Subcutaneous abdominal adipose tissue (tissue), 5 donors: Measurements from ENCODE around the gene DEFB115.
"Not testable (repeated sequence)": the region's sequence is repeated elsewhere in the genome, so short reads cannot be mapped to it uniquely, and the experiment has no call there.

Experiments
- H3K27ac ChIP-seq: one replicate; pipeline ENCODE4 v1.7.0; 2013; ENCODE audit warnings: low read depth, mild to moderate bottlenecking, inconsistent platforms, low read length, moderate library complexity
- H3K27me3 ChIP-seq, 5 donors: one replicate each; pipeline ENCODE4 v1.7.0; 2013; ENCODE audit warnings: low read length in 5 of 5, inconsistent platforms in 1 of 5; ENCODE audit not compliant: control insufficient read depth in 5 of 5, insufficient read depth in 4 of 5
- H3K36me3 ChIP-seq, 5 donors: one replicate each; pipeline ENCODE4 v1.7.0; 2013; ENCODE audit warnings: low read length in 5 of 5; ENCODE audit not compliant: control insufficient read depth in 5 of 5, insufficient read depth in 5 of 5
- H3K4me1 ChIP-seq, 5 donors: one replicate each; pipeline ENCODE4 v1.7.0; 2013; ENCODE audit warnings: low read length in 5 of 5, mild to moderate bottlenecking in 3 of 5, moderate library complexity in 1 of 5; ENCODE audit not compliant: control insufficient read depth in 5 of 5, insufficient read depth in 5 of 5
- H3K4me3 ChIP-seq, 5 donors: one replicate each; pipeline ENCODE4 v1.7.0; 2013; ENCODE audit warnings: low read length in 5 of 5, low read depth in 1 of 5
- H3K9ac ChIP-seq, 5 donors: one replicate each; pipeline ENCODE4 v1.7.0; 2013; ENCODE audit warnings: low read length in 5 of 5, mild to moderate bottlenecking in 4 of 5, moderate library complexity in 3 of 5
- H3K9me3 ChIP-seq, 5 donors: one replicate each; pipeline ENCODE4 v1.7.0; 2013; ENCODE audit warnings: low read length in 5 of 5; ENCODE audit not compliant: control insufficient read depth in 5 of 5
- donor health status: healthy.
- donor health status: healthy.
- donor health status: healthy.
- donor health status: healthy.
- donor health status: healthy.

The DEFB115 gene, protein sequence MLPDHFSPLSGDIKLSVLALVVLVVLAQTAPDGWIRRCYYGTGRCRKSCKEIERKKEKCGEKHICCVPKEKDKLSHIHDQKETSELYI

GRCh38 chr20:31257364-31257763 lies at the start of gene DEFB115:
Gene DEFB115, plus strand, starts transcription at chr20:31257664. Its CDS starts 0 bp downstream, at chr20:31257664.
- Histone ChIP-seq H3K4me1 (no peaks in the 10 kb centered on the region), H3K9me3 (peaks cover 0 to 6% (median 0%) of the 10 kb centered on the region in 5 donors), H3K27ac (no peak within 1 kb of the TSS), H3K9ac (no peak within 1 kb of the TSS), H3K4me3 (no peak within 1 kb of the TSS), H3K27me3 (no peaks in the 10 kb centered on the region), H3K36me3 (no peaks in the 10 kb centered on the region)

DNA sequence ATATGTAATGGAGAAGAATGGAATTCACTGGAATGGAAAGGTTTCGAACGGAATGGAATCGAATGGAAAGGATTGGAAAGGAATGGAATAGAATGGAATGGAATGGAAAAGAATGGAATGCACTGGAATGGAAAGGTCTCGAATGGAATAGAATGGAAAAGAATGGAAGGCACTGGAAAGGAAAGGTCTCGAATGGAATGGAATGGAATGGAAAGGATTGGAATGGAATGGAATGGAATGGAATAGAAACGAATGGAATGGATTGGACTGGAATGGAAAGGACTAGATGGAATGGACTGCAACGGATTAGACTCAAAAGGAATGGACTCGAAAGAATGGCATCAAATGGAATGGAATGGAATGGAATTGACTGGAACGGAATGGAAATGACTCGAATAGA lies 20.5 kb upstream of the DEFB115 start:
- Histone ChIP-seq H3K27ac (no peak overlapping the region), H3K4me3 (peak overlapping the region in 2 of 5 donors; percentile 3 to 20), H3K36me3 (no peaks in the 10 kb centered on the region), H3K9me3 (peaks cover 35 to 97% (median 85%) of the 10 kb centered on the region in 5 donors), H3K27me3 (no peaks in the 10 kb centered on the region), H3K4me1 (no peaks in the 10 kb centered on the region), H3K9ac (no peak overlapping the region)

DNA sequence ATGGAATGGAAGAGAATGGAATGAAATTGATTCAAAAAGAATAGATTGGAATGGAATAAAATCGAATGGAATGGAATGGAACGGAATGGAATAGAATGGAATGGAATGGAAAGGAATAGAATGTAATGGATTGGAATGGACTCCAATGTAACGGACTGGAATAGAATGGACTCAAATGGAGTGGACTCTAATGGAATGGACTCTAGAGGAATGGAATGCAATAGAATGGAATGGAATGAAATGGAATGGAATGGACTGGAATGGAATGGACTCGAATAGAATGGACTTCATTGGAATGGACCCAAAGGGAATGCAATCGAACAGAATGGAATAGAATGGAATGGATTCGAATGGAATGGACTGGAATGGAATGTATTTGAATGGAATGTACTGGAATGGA lies 19.7 kb upstream of the DEFB115 start:
- no peak overlapping the region for H3K27ac ChIP-seq
- peaks cover 34 to 99% (median 84%) of the 10 kb centered on the region in 5 donors for H3K9me3 ChIP-seq
- no peaks in the 10 kb centered on the region for H3K27me3 ChIP-seq
- peak overlapping the region in 2 of 5 donors; percentile 10 to 23 for H3K4me3 ChIP-seq
- no peak overlapping the region for H3K9ac ChIP-seq
- no peaks in the 10 kb centered on the region for H3K36me3 ChIP-seq
- H3K4me1 ChIP-seq = no peaks in the 10 kb centered on the region

DNA sequence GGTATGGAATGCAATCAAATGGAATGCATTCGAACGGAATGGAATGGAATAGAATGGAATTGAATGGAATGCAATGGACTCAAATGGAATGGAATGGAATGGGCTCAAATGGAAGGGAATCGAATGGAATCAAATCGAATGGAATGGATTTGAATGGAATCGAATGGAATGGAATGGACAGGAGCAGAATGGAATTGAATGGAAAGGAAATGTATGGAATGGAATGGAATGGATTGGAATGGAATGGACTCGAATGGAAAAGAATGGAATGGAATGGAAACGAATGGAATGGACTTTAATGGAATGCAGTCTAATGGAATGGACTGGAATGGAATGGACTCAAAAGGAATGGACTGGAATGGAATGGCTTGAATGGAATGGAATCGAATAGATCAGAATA lies 18.3 kb upstream of the DEFB115 start:
- Histone ChIP-seq H3K4me1 (no peaks in the 10 kb centered on the region), H3K27me3 (no peaks in the 10 kb centered on the region), H3K9me3 (peaks cover 33 to 97% (median 79%) of the 10 kb centered on the region in 5 donors), H3K9ac (no peak overlapping the region), H3K4me3 (peak overlapping the region in 2 of 5 donors; percentile 5 to 12), H3K36me3 (no peaks in the 10 kb centered on the region), H3K27ac (no peak overlapping the region)

DNA sequence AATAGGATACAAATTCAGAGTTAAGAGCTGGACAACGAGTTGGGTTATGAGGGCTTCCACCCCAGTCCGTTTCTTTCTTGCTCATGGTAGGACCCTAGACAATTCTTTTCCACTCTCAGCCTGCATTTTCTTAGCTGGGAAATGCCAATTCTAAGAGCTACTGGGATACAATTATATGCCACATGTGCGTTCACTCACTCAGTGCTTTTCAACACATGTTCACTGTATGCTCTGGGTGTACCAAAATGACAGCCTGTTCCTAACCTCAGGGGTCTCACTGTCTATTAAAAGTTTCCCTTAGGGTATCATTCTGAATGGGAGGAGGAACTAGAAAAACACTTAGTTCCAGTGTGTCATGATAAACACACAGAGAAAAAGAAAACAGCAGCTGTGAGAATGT lies 505 bp upstream of the DEFB115 start:
- Histone ChIP-seq H3K4me1 (no peaks in the 10 kb centered on the region), H3K9ac (no peak overlapping the region), H3K27me3 (no peaks in the 10 kb centered on the region), H3K36me3 (no peaks in the 10 kb centered on the region), H3K9me3 (peaks cover 0 to 6% (median 0%) of the 10 kb centered on the region in 5 donors), H3K4me3 (no peak overlapping the region), H3K27ac (no peak overlapping the region)

- Histone ChIP-seq H3K4me1 (no peaks in the 10 kb centered on the region), H3K27ac (no peak overlapping the region), H3K27me3 (no peaks in the 10 kb centered on the region), H3K4me3 (no peak overlapping the region), H3K36me3 (no peaks in the 10 kb centered on the region), H3K9me3 (peaks cover 0 to 6% (median 0%) of the 10 kb centered on the region in 5 donors), H3K9ac (no peak overlapping the region)
Observed at GRCh38 chr20:31260326-31260932, 3.0 kb downstream of the DEFB115 start.

DNA sequence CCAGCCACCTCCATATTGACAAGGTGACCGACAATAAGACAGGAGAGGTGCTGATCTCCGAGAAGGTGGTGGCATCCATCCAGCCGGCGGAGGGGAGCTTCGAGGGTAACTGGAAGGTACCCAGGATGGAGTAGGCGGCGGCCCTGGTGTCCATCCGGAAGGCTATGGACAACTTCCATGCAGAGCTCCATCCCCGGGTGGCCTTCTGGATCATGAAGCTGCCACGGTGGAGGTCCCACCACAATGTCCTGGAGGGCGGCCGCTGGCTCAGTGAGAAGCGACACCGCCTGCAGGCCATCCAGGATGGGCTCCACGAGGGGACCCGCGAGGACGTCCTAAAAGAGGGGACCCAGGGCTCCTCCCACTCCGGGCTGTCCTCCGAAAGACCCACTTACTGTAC lies 17.0 kb downstream of the DEFB115 start:
- Histone ChIP-seq H3K4me1 (no peaks in the 10 kb centered on the region), H3K4me3 (no peak overlapping the region), H3K36me3 (no peaks in the 10 kb centered on the region), H3K9ac (no peak overlapping the region), H3K9me3 (peaks cover 8 to 55% (median 51%) of the 10 kb centered on the region in 5 donors), H3K27ac (no peak overlapping the region), H3K27me3 (peaks cover 0 to 2% (median 0%) of the 10 kb centered on the region in 5 donors)

GRCh38 chr20:31278178-31278577 lies 20.7 kb downstream of the DEFB115 start:
- H3K27ac ChIP-seq = no peak overlapping the region
- H3K9ac ChIP-seq = no peak overlapping the region
- peaks cover 0 to 2% (median 0%) of the 10 kb centered on the region in 5 donors for H3K27me3 ChIP-seq
- peaks cover 0 to 24% (median 22%) of the 10 kb centered on the region in 5 donors for H3K9me3 ChIP-seq
- no peaks in the 10 kb centered on the region for H3K36me3 ChIP-seq
- no peak overlapping the region for H3K4me3 ChIP-seq
- H3K4me1 ChIP-seq = no peaks in the 10 kb centered on the region

DNA sequence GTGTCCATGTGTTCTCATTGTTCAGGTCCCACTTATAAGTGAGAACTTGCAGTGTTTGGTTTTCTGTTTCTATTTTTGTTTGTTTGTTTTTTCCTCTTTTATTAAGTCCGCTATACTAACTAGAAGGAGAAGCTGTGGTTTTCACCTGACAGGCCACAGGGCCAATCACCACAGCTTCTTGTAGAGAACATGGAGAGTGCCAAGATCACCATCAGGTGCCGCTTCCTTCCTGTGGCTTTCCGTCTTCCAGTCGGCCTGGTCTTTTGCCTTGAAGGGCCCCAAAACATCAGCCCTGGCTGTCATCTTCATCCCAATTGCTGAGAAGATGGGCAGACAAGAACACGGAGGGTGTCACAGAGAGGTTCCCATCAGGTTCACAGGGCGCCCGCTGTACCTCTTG lies 27.5 kb downstream of the DEFB115 start:
- not testable (repeated sequence) for H3K27me3 ChIP-seq, H3K4me1 ChIP-seq, H3K36me3 ChIP-seq, H3K27ac ChIP-seq, H3K9ac ChIP-seq, H3K4me3 ChIP-seq
- H3K9me3 ChIP-seq = peaks cover 0 to 26% (median 17%) of the 10 kb centered on the region in 5 donors

- Histone ChIP-seq H3K9ac (no peak within 1 kb of the TSS), H3K9me3 (no peaks in the 10 kb centered on the region)
Observed at GRCh38 chr20:31308535-31309162, 51.2 kb downstream of the DEFB115 start, which contains the start of gene DEFB116. Gene DEFB116, minus strand, starts transcription at chr20:31308585. Its CDS starts 0 bp downstream, at chr20:31308585.

More at GRCh38 chr20:31308535-31309162, 51.2 kb downstream of the DEFB115 start, which contains the start of gene DEFB116:
- Histone ChIP-seq H3K4me1 (no peaks in the 10 kb centered on the region), H3K4me3 (no peak within 1 kb of the TSS), H3K36me3 (no peaks in the 10 kb centered on the region), H3K27me3 (peaks cover 0 to 3% (median 0%) of the 10 kb centered on the region in 5 donors), H3K27ac (no peak within 1 kb of the TSS)
